HUES64 (cell line): ENCODE data around the gene HTR2B.
"Not testable (repeated sequence)": the region's sequence is repeated elsewhere in the genome, so short reads cannot be mapped to it uniquely, and the experiment has no call there.

Experiments used
- H3K27ac ChIP-seq: 2 replicates; pipeline ENCODE4 v1.7.0; 2013; ENCODE audit warnings: low read depth, low read length, inconsistent platforms
- H3K27me3 ChIP-seq: 2 replicates; pipeline ENCODE4 v1.6.1; 2013; ENCODE audit warnings: mild to moderate bottlenecking, low read length; ENCODE audit not compliant: insufficient read depth
- H3K36me3 ChIP-seq: 2 replicates; pipeline ENCODE4 v1.6.1; 2013; ENCODE audit warnings: mild to moderate bottlenecking, low read length; ENCODE audit not compliant: insufficient read depth
- H3K4me1 ChIP-seq: 2 replicates; pipeline ENCODE4 v1.6.1; 2013; ENCODE audit warnings: mild to moderate bottlenecking, low read length, moderate library complexity; ENCODE audit not compliant: insufficient read depth
- H3K4me3 ChIP-seq: 2 replicates; pipeline ENCODE4 v1.5.1; 2013; ENCODE audit warnings: mild to moderate bottlenecking, low read length, moderate library complexity
- H3K9ac ChIP-seq: 2 replicates; pipeline ENCODE4 v1.6.1; 2013; ENCODE audit warnings: mild to moderate bottlenecking, low read depth, low read length
- H3K9me3 ChIP-seq: 2 replicates; pipeline ENCODE4 v1.6.1; 2013; ENCODE audit warnings: low read depth, low read length; ENCODE audit not compliant: insufficient read depth
- WGBS: fragments of 150-250, 120-280 bp; methylation state at CpG from one replicate; pipeline ENCODE4 v1.1.7; 2013; ENCODE audit warnings: missing lambda C conversion rate; 5-methylcytosine and 5-hydroxymethylcytosine counted together

HTR2B gene

DNA sequence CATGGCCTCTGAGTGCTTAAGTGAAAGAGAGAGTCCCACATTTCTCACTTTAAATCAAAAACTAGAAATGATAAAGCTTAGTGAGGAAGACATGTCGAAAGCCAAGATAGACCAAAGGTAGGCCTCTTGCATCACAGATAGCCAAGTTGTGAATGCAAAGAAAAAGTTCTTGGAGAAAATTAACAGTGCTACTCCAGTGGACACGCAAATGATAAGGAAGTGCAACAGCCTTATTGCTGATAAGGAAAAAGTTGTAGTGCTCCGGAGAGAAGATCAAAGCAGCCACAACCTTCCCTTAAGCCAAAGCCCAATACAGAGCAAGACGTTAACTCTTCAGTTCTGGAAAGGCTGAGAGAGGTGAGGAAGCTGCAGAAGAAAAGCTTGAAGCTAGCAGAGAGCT is 36.1 kb downstream of the HTR2B start:
- H3K36me3 ChIP-seq = peaks cover 98% of the 10 kb centered on the region
- no peak overlapping the region for H3K9ac ChIP-seq
- no peak overlapping the region for H3K27ac ChIP-seq
- H3K4me3 ChIP-seq = no peak overlapping the region
- 86% methylated on average over 4 of the region's 4 CpGs for WGBS
- no peaks in the 10 kb centered on the region for H3K4me1 ChIP-seq
- H3K27me3 ChIP-seq = no peaks in the 10 kb centered on the region
- no peaks in the 10 kb centered on the region for H3K9me3 ChIP-seq

- H3K9me3 ChIP-seq = no peaks in the 10 kb centered on the region
- H3K27me3 ChIP-seq = no peaks in the 10 kb centered on the region
- H3K36me3 ChIP-seq = peaks cover 99% of the 10 kb centered on the region
- H3K4me3 ChIP-seq = no peak overlapping the region
- no peak overlapping the region for H3K27ac ChIP-seq
- WGBS = 100% methylated on average over 1 of the region's 1 CpG
- no peak overlapping the region for H3K9ac ChIP-seq
- no peaks in the 10 kb centered on the region for H3K4me1 ChIP-seq
These were observed 40.3 kb downstream of the HTR2B start for GRCh38 chr2:231084565-231084964.

GRCh38 chr2:231069379-231070054 is 55.3 kb downstream of the HTR2B start:
- 91% methylated on average over 1 of the region's 1 CpG for WGBS
- Histone ChIP-seq H3K4me3 (no peak overlapping the region), H3K36me3 (peaks cover 98% of the 10 kb centered on the region), H3K27ac (no peak overlapping the region), H3K9me3 (no peaks in the 10 kb centered on the region), H3K27me3 (no peaks in the 10 kb centered on the region), H3K9ac (no peak overlapping the region), H3K4me1 (no peaks in the 10 kb centered on the region)

GRCh38 chr2:231068525-231069222 is 56.2 kb downstream of the HTR2B start:
- Histone ChIP-seq H3K9ac (no peak overlapping the region), H3K36me3 (peaks cover 98% of the 10 kb centered on the region), H3K9me3 (no peaks in the 10 kb centered on the region), H3K27ac (no peak overlapping the region), H3K4me1 (no peaks in the 10 kb centered on the region), H3K4me3 (no peak overlapping the region), H3K27me3 (no peaks in the 10 kb centered on the region)
- 94% methylated on average over 4 of the region's 5 CpGs for WGBS

- WGBS = 90% methylated on average over 8 of the region's 8 CpGs
- not testable (repeated sequence) for H3K27ac ChIP-seq
These were observed 57.3 kb downstream of the HTR2B start for GRCh38 chr2:231067531-231067930.

GRCh38 chr2:231065966-231066365 is 58.9 kb downstream of the HTR2B start:
- no peak overlapping the region for H3K9ac ChIP-seq
- no peaks in the 10 kb centered on the region for H3K4me1 ChIP-seq
- H3K27ac ChIP-seq = no peak overlapping the region
- H3K27me3 ChIP-seq = no peaks in the 10 kb centered on the region
- 96% methylated on average over 1 of the region's 1 CpG for WGBS
- no peak overlapping the region for H3K4me3 ChIP-seq
- no peaks in the 10 kb centered on the region for H3K9me3 ChIP-seq
- peaks cover 98% of the 10 kb centered on the region for H3K36me3 ChIP-seq

More at GRCh38 chr2:231067531-231067930, 57.3 kb downstream of the HTR2B start:
- not testable (repeated sequence) for H3K4me1 ChIP-seq, H3K9me3 ChIP-seq, H3K27me3 ChIP-seq, H3K4me3 ChIP-seq, H3K9ac ChIP-seq
- peaks cover 98% of the 10 kb centered on the region for H3K36me3 ChIP-seq

GRCh38 chr2:231063347-231063746 is 61.5 kb downstream of the HTR2B start:
- Histone ChIP-seq H3K9me3 (no peaks in the 10 kb centered on the region), H3K9ac (no peak overlapping the region), H3K4me3 (no peak overlapping the region), H3K27me3 (no peaks in the 10 kb centered on the region), H3K36me3 (peaks cover 75% of the 10 kb centered on the region), H3K4me1 (peaks cover 5% of the 10 kb centered on the region; the same call in 1 of the 2 replicates), H3K27ac (no peak overlapping the region)
- no CpG with 5 or more reads among the region's 1 CpG for WGBS

- WGBS = 90% methylated on average over 3 of the region's 3 CpGs
- H3K9me3 ChIP-seq = no peaks in the 10 kb centered on the region
- peaks cover 11% of the 10 kb centered on the region; the same call in 1 of the 2 replicates for H3K4me1 ChIP-seq
- no peak overlapping the region for H3K4me3 ChIP-seq
- H3K9ac ChIP-seq = no peak overlapping the region
- H3K27ac ChIP-seq = no peak overlapping the region
- no peaks in the 10 kb centered on the region for H3K27me3 ChIP-seq
- H3K36me3 ChIP-seq = peaks cover 69% of the 10 kb centered on the region
These were observed 62.1 kb downstream of the HTR2B start for GRCh38 chr2:231062776-231063175.

DNA sequence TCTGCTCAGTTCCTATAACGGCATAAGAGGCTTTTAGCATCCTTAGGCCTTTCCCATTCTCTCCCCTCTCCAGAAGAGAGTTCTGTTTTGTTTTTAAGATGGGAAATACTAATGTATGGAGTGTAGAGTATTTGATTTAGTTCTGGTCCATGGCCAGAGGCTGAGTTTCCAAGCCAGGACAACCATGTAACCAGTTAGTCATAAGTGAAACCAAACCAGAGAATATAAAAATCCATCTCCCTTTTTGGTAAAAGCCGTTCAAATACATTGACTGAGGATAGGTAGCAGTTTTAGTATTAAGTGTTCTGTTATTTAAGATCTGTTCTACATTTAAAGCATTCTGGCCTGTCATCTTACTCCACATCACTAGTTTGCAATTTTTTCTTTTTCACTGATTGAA is 65.1 kb downstream of the HTR2B start:
- Histone ChIP-seq H3K36me3 (peaks cover 41% of the 10 kb centered on the region), H3K27ac (no peak overlapping the region), H3K4me1 (peaks cover 12% of the 10 kb centered on the region; the same call in 1 of the 2 replicates), H3K4me3 (no peak overlapping the region), H3K9ac (no peak overlapping the region), H3K27me3 (no peaks in the 10 kb centered on the region), H3K9me3 (no peaks in the 10 kb centered on the region)
- 78% methylated on average over 1 of the region's 2 CpGs for WGBS

- Histone ChIP-seq H3K27me3 (peaks cover 6% of the 10 kb centered on the region; the same call in 1 of the 2 replicates), H3K4me3 (peak overlapping the region; percentile 94), H3K9me3 (no peaks in the 10 kb centered on the region), H3K4me1 (peaks cover 12% of the 10 kb centered on the region; the same call in 1 of the 2 replicates), H3K9ac (no peak overlapping the region), H3K36me3 (peaks cover 33% of the 10 kb centered on the region), H3K27ac (no peak overlapping the region)
- 93% methylated on average over 3 of the region's 4 CpGs for WGBS
These were observed 65.9 kb downstream of the HTR2B start for GRCh38 chr2:231058761-231059550.
